Measurements from ENCODE around the gene PDE4B.

- peak; percentile 80 to 89 (median 88) for TF ChIP-seq CTCF (IDR thresholded peaks at IDR 0.05)
- no peak for TF ChIP-seq POLR2A (IDR thresholded peaks at IDR 0.05)
These were observed 450.2 kb downstream of the PDE4B start for GRCh38 chr1:66242646-66243547.
